ENCODE results near the gene FLT3. TPM values are rescaled to one million over a fixed set of nuclear protein-coding genes. Genes with fewer than 3 reads are reported as not detected.
"Not testable (repeated sequence)": the region's sequence is repeated elsewhere in the genome, so short reads cannot be mapped to it uniquely, and the experiment has no call there.

The FLT3 gene
- total RNA-seq, 4 donors from 2014 or later: 0.47 to 1.2 (median 1.2) TPM

- Histone ChIP-seq H3K27ac (no peak overlapping the region), H3K27me3 (peaks cover 21% of the 10 kb centered on the region), H3K4me1 (no peaks in the 10 kb centered on the region), H3K4me3 (no peak overlapping the region), H3K9me3 (no peaks in the 10 kb centered on the region), H3K36me3 (no peaks in the 10 kb centered on the region)
- WGBS: 32% methylated on average over 3 of the region's 3 CpGs
- no peak for DNase-seq (ENCODE audit: low spot score in 2 of 2)
- TF ChIP-seq EP300 (IDR thresholded peaks at IDR 0.05) (no peak), POLR2A (IDR thresholded peaks at IDR 0.05) (no peak), CTCF (IDR thresholded peaks at IDR 0.05) (no peak), POLR2AphosphoS5 (IDR thresholded peaks at IDR 0.05) (no peak)
Observed at GRCh38 chr13:28014301-28014700, 86.1 kb downstream of the FLT3 start.

- no peak overlapping the region for H3K4me3 ChIP-seq
- TF ChIP-seq CTCF (IDR thresholded peaks at IDR 0.05) (no peak), POLR2AphosphoS5 (IDR thresholded peaks at IDR 0.05) (no peak), EP300 (IDR thresholded peaks at IDR 0.05) (no peak), POLR2A (IDR thresholded peaks at IDR 0.05) (no peak)
- no peak for DNase-seq (ENCODE audit: low spot score in 2 of 2)
- no peaks in the 10 kb centered on the region for H3K4me1 ChIP-seq
- no peaks in the 10 kb centered on the region for H3K36me3 ChIP-seq
- H3K27ac ChIP-seq: no peak overlapping the region
- H3K9me3 ChIP-seq: no peaks in the 10 kb centered on the region
- H3K27me3 ChIP-seq: peaks cover 21% of the 10 kb centered on the region
- WGBS: 88% methylated on average over 1 of the region's 1 CpG
Observed at GRCh38 chr13:28013482-28013881, 86.9 kb downstream of the FLT3 start.

- H3K36me3 ChIP-seq: no peaks in the 10 kb centered on the region
- no peak overlapping the region for H3K4me3 ChIP-seq
- no peak for DNase-seq (ENCODE audit: low spot score in 2 of 2)
- no peaks in the 10 kb centered on the region for H3K4me1 ChIP-seq
- no peaks in the 10 kb centered on the region for H3K9me3 ChIP-seq
- peaks cover 21% of the 10 kb centered on the region for H3K27me3 ChIP-seq
- TF ChIP-seq CTCF (IDR thresholded peaks at IDR 0.05) (no peak), POLR2AphosphoS5 (IDR thresholded peaks at IDR 0.05) (no peak), POLR2A (IDR thresholded peaks at IDR 0.05) (no peak), EP300 (IDR thresholded peaks at IDR 0.05) (no peak)
- H3K27ac ChIP-seq: no peak overlapping the region
Observed at GRCh38 chr13:28012896-28013295, 87.5 kb downstream of the FLT3 start.

GRCh38 chr13:28012383-28012782, 88.0 kb downstream of the FLT3 start:
- TF ChIP-seq POLR2A (IDR thresholded peaks at IDR 0.05) (no peak), POLR2AphosphoS5 (IDR thresholded peaks at IDR 0.05) (no peak), CTCF (IDR thresholded peaks at IDR 0.05) (no peak), EP300 (IDR thresholded peaks at IDR 0.05) (no peak)
- 81% methylated on average over 4 of the region's 4 CpGs for WGBS
- H3K9me3 ChIP-seq: no peaks in the 10 kb centered on the region

GRCh38 chr13:28010046-28010445, 90.3 kb downstream of the FLT3 start:
- no peak for DNase-seq (ENCODE audit: low spot score in 2 of 2)
- Histone ChIP-seq H3K4me1 (no peaks in the 10 kb centered on the region), H3K9me3 (no peaks in the 10 kb centered on the region), H3K36me3 (no peaks in the 10 kb centered on the region), H3K27me3 (peaks cover 14% of the 10 kb centered on the region), H3K27ac (no peak overlapping the region), H3K4me3 (no peak overlapping the region)
- TF ChIP-seq EP300 (IDR thresholded peaks at IDR 0.05) (no peak), CTCF (IDR thresholded peaks at IDR 0.05) (no peak), POLR2A (IDR thresholded peaks at IDR 0.05) (no peak), POLR2AphosphoS5 (IDR thresholded peaks at IDR 0.05) (no peak)
- WGBS: 62% methylated on average over 5 of the region's 5 CpGs

More at GRCh38 chr13:28012383-28012782, 88.0 kb downstream of the FLT3 start:
- H3K4me1 ChIP-seq: no peaks in the 10 kb centered on the region
- H3K27ac ChIP-seq: no peak overlapping the region
- no peak overlapping the region for H3K4me3 ChIP-seq
- H3K36me3 ChIP-seq: no peaks in the 10 kb centered on the region
- no peak for DNase-seq (ENCODE audit: low spot score in 2 of 2)
- H3K27me3 ChIP-seq: peaks cover 21% of the 10 kb centered on the region

- not testable (repeated sequence) for H3K27me3 ChIP-seq; H3K4me3 ChIP-seq; H3K36me3 ChIP-seq; H3K9me3 ChIP-seq; DNase-seq (ENCODE audit: low spot score in 2 of 2); H3K4me1 ChIP-seq; H3K27ac ChIP-seq
- 92% methylated on average over 13 of the region's 13 CpGs for WGBS
Observed at GRCh38 chr13:28005016-28005415, 95.4 kb downstream of the FLT3 start.
